Activated CD4-positive, CD25-positive, alpha-beta regulatory T cell (primary cell): Measurements from ENCODE around the gene DSCAM.

Source experiments
- DNase-seq, 4 experiments: peaks; one replicate each; lab custom pipeline; 2025; lab: John Stamatoyannopoulos, UW

Gene DSCAM

DNA sequence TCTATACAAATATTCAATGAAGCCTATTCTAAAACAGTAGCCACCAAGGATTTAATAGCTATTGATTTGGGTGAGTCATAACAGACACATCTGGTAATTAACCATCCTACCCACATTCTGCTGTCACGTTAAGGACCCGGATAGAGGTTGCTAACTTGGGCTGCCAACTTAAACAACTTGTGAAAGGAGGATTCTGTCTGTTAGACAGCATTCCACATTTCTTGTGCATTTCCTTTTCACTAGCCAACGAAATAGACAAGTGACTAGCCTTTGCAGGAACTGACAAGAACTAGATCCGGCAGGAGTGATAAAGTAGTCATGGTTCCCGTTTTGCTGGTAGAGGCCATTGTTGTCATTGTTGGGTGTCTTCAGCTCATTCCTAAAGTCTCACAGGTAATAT is 9.5 kb downstream of the DSCAM start:
- DNase-seq, result no peak

GRCh38 chr21:40835184-40835694 is 11.7 kb downstream of the DSCAM start:
- DNase-seq, result no peak

- no peak for DNase-seq
Observed at GRCh38 chr21:40833184-40833583, 13.8 kb downstream of the DSCAM start.

DNA sequence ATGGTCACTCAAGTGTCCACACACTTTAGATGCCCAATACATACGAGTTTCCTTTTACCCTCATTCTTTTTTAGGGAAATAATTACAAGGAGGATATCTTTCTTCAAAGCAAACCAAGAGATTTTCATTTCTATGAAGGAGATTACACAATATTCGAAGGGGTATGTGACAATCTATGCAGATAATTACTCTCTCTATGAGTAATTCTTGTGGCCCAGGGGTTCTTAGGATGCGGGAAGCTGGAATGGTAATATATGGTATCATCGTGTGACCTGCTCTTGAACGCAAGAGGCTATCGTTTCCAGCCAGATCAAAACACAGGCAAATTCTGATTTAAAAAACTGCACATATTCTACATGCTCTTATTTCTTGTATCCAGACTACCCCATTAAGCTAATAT is 14.6 kb downstream of the DSCAM start:
- no peak for DNase-seq

GRCh38 chr21:40830836-40831235 is 16.1 kb downstream of the DSCAM start:
- DNase-seq, result no peak

DNA sequence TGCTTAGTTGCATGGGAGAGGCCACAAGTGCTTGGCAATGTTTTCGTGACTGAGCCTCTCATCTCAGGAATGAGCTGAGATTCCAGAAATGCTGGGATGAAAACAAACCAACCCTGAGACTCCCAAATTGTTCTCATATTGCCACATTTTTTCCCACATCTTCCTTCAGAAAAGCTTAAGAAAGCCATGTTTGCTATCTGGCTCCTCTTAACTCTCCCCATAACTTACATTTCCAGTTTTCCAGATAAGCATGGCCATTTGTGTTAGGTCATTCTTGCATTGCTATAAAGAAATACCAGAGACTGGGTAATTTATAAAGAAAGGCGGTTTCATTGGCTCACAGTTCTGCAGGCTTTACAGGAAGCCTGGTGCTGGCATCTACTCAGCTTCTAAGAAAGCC is 17.2 kb downstream of the DSCAM start:
- no peak for DNase-seq

GRCh38 chr21:40829308-40829707 is 17.6 kb downstream of the DSCAM start:
- DNase-seq, result no peak

- no peak for DNase-seq
Observed at GRCh38 chr21:40827509-40827908, 19.4 kb downstream of the DSCAM start.

- no peak for DNase-seq
Observed at GRCh38 chr21:40819071-40819900, 27.7 kb downstream of the DSCAM start.

GRCh38 chr21:40813918-40814317 is 33.0 kb downstream of the DSCAM start:
- DNase-seq, result no peak

- no peak for DNase-seq
Observed at GRCh38 chr21:40809673-40810197, 37.2 kb downstream of the DSCAM start.

DNA sequence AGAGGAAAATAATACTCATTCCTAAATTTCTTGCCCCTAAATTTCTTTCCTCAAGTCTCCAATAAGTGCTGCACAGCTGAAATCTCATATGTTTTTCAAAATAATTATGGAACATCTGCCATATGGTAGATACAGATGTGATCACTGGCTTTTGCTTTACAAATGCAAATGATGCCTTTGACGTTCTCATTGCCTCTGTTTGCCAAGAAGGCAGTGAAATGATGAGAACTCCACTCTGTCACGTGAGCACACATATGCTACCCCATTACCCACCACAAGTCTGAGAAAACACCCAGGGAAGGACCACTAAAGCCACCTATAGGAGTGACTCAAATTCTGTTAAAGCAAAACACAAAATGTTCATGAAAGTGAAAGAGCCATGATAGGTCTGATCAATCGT is 43.9 kb downstream of the DSCAM start:
- DNase-seq, result no peak

GRCh38 chr21:40800126-40800525 is 46.8 kb downstream of the DSCAM start:
- no peak for DNase-seq

DNA sequence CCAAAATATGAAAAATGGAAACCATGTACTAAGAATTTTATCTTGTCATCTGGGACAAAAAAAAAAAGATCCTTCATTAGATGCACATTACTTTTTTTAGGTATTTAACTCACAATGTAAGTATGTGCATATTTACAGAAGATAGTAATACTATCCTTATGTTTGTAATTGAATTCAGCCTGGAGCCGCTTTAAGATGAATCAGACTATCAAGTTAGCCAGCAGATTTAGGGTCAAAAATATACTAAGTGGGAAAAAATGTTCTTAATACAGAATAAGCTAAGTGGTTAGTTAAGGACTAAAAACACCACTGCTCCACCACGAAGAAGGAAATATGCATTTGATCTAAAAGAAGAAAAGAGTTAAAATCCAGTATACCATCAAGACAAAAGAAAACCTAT is 49.1 kb downstream of the DSCAM start:
- no peak for DNase-seq

DNA sequence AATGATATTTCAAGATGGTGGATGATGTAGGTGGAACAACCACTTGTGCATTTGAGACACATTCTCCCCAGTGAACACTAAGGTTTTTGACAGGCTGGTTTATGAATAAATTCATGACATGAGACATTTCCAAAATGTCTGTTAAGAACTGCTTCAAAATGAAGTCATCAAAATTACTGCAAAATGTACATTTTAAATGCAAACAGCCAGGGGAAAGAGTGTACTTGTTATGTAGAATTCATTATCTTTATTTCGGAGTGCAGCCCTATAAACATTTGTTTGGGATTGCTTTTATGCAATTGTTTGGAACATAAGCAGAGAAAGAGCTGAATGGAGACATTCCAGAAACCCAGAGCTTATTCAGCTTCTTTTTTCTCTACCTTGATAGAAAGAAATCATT is 49.5 kb downstream of the DSCAM start:
- no peak for DNase-seq

DNA sequence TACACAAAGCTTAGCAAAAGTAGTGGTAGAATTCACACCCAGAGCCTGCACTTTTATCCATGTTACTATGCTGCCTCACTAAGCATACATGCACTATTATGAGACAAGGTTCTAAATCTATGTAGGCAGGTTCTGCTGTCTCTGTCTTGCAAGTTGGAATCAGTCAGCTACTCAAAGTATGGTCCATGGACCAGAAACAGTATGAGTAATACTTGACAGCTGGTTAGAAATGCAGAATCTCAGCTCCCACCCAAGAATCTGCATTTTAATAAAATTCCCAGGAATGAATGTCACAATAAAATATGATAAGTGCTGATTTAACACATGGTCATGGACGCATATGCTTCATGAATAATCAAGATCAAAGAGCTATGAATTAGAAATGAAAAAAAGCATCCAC is 50.5 kb downstream of the DSCAM start:
- DNase-seq, result no peak

DNA sequence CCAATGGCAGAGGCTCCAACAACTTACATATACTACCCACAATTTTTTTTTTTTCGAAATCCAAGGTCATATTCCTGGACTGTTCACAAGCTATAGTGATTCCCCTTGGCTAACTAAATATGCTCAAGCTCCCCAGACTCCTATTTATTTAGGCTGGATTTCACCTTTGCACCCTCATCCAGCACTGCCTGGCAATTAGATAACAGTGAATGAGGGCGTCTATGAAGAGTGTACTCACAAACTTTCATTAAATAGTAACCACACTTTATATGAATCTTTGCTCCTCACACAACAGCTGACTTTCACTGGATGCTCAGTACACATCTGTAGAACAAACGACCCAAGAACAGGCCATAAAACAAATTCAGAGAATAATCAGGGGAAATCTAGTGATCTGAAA is 51.6 kb downstream of the DSCAM start:
- no peak for DNase-seq

DNA sequence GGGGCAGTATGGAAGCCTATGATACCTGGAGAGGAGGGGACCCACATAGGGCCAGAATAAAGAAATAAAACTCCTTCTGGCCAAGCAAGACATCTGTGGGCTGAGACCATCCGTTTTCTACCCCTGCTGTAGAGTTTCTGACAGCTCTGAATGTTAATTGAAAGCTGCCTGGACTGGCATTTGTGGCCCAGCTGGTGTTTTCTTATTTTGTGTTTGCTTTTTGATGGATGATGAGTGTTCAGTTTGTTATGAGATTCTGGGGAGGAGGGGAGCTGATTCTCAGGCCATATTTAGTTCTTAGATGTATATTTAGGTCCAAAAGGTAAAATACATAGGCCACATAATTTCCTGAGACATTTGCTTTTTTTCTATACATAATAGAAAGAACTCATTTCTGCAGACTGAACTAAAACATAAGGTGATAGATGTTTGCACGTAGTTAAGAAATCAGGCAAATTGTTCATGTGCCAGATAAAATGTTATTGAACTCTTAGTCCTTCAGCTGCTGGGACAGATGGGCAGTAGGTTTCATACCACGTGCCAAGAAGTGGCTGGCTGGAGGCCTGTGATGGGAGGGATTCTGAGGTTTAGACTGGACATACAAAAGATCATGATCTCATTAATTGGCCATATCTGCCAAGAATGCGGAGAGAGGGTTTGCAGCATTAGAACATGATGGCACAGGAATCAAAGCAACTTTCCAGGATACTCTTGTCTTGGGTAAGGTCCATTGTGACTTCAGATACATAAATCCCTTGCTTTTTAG is 54.1 kb downstream of the DSCAM start:
- DNase-seq, result no peak

- DNase-seq, result no peak
Observed at GRCh38 chr21:40788635-40789034, 58.3 kb downstream of the DSCAM start.

DNA sequence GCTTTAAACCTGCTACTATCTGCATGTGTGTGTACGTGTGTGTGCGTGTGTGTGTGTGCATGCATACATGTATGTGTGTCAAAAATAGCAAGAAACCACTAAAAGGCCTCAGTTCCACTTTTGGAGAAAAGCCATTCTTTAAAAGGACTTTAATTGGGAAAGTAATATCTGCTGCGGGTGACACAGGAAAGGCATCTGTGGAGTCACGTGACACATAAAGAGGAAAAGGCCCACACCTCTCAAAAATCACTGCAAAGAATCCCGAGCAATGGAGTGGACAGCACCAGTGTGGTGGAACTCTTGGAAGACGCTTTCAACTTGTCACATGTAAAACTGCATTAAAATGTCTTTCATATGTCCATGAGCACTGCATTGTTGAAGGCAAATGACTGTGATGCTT is 63.6 kb downstream of the DSCAM start:
- no peak for DNase-seq

GRCh38 chr21:40770435-40771055 is 76.4 kb downstream of the DSCAM start:
- no peak for DNase-seq

- DNase-seq, result no peak
Observed at GRCh38 chr21:40769231-40769630, 77.7 kb downstream of the DSCAM start.

GRCh38 chr21:40768056-40768455 is 78.9 kb downstream of the DSCAM start:
- no peak for DNase-seq
